Adrenal gland (tissue), 5 donors: ENCODE measurements around the gene MEIKIN.

Source experiments
- POLR2A ChIP-seq, 2 donors: fragments of 450-650 bp; IDR thresholded peaks; one replicate each; pipeline ENCODE4 v1.6.1; 2017; ENCODE audit warnings: antibody characterized with exemption in 2 of 2, mild to moderate bottlenecking in 2 of 2, moderate library complexity in 1 of 2
- TF ChIP-seq, protein P1 (sequence below), 6 experiments: fragments of 450-650 bp in 4 of 6; fragments of 200-600 bp in 2 of 6; sonication (generic) in 1 of 6; IDR thresholded peaks; 1 replicate in 5 of 6; 2 replicates in 1 of 6; pipeline versions ENCODE4 v1.5.1 to v1.8.0; 2016 to 2021; ENCODE audit warnings: antibody characterized with exemption in 6 of 6, mild to moderate bottlenecking in 2 of 6, moderate library complexity in 1 of 6
- donor health status: DM: no; HTN: no; CAD: no.

- TF ChIP-seq, protein P1, sequence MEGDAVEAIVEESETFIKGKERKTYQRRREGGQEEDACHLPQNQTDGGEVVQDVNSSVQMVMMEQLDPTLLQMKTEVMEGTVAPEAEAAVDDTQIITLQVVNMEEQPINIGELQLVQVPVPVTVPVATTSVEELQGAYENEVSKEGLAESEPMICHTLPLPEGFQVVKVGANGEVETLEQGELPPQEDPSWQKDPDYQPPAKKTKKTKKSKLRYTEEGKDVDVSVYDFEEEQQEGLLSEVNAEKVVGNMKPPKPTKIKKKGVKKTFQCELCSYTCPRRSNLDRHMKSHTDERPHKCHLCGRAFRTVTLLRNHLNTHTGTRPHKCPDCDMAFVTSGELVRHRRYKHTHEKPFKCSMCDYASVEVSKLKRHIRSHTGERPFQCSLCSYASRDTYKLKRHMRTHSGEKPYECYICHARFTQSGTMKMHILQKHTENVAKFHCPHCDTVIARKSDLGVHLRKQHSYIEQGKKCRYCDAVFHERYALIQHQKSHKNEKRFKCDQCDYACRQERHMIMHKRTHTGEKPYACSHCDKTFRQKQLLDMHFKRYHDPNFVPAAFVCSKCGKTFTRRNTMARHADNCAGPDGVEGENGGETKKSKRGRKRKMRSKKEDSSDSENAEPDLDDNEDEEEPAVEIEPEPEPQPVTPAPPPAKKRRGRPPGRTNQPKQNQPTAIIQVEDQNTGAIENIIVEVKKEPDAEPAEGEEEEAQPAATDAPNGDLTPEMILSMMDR (IDR thresholded peaks at IDR 0.05) = no peak
- TF ChIP-seq POLR2A (IDR thresholded peaks at IDR 0.05) = no peak
Observed at GRCh38 chr5:131867524-131867923, 77.9 kb downstream of the MEIKIN start.
